Pons (tissue), 1 donor: ENCODE results near the gene ITGB8.

Source experiments
- DNase-seq: peaks from one replicate; pipeline ENCODE4 v3.0.0-alpha.2; 2016; ENCODE audit warnings: low spot score

The ITGB8 gene

GRCh38 chr7:20424500-20424899 is 93.8 kb downstream of the ITGB8 start:
- no peak for DNase-seq

DNA sequence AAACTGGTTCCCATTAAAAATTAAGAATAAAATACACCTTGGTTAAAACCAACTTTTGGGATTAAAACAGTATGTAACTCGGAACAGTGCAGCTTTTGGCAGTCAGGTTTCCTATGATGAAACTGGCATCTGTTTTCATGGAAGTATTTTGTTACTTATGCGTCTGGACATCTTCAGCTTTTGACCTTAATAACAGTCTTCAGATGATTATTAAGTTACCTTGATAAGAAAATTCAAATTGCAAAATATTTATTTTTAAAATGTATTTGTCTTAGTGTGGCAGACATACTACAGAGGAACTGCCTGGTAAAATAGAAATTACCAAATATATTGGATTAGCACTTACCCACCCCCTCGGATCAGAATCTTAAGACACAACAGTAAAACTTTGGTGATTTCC is 100.0 kb downstream of the ITGB8 start:
- DNase-seq, result no peak

DNA sequence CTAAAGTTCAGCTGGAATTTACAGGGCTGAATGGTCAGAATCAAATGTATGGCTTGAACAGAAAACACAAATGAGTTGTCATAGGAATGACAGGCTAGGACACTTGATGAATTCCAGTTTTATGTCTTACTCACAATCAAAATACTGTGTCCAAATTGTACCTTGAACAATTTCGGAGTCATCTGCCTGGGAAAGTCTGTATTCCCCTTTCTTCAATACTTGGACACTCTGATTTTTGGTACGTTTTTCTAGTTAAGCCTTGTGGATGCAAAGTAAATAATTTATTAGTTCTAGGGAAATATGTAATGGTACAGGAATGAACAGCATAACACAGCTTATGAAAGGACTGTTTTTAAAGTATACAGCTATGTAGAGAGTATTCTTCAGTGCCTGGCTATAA is 100.4 kb downstream of the ITGB8 start:
- DNase-seq, result no peak

DNA sequence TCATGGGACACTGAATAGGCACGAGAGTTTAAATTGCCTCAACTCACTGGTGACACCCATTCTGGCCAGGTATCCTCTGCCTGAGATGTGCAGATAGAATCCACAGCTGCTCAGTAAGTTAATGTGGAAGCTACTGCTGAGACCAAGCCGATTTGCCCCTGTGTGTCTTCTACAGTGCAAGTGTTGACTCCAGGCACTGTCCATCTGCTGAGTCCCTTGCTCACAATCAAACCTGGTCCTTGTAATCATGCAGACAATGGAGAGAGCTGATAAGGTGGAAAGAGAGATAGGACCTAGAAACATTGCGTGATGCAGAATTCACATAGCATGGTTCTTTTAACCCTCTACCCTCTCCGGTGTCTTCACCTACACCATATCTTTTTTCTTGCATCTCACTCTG is 101.4 kb downstream of the ITGB8 start:
- no peak for DNase-seq

DNA sequence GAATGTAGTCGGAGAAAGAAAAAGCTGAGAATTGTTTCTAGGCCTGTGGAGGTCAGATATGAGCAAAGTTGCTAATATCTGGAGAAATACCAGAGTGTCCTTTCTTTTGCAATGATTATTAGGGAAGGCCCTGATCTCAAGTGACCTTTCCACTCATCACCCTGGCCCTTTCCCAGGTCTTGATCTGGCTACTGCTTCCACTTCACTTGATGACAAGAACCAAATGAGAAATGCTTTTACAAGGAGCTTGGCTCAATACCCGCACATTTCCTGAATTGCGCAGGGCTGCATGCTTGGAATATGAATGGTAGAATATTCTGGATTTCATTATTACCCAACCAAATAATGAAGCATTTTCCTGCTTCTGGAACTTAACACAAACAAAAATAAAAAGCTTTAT is 104.6 kb downstream of the ITGB8 start:
- DNase-seq, result no peak

DNA sequence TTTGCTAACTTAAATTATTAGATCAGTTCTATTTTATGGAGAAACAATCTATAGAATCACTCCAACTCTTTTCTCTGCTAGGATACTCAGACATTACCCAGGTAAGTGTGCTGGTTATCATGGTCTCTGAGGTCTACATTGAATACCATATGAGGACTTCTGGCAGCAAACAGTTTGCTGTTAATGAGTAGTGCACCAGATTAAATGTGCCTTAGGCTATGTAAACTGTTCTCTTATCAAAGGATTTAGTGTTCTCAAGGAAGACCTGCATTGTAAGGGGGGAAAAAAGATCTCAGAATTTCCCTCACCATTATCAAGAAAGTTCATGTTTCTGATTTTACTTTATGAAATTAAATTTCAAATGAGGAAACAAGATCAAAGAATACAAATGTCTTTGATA is 107.5 kb downstream of the ITGB8 start:
- DNase-seq, result no peak

DNA sequence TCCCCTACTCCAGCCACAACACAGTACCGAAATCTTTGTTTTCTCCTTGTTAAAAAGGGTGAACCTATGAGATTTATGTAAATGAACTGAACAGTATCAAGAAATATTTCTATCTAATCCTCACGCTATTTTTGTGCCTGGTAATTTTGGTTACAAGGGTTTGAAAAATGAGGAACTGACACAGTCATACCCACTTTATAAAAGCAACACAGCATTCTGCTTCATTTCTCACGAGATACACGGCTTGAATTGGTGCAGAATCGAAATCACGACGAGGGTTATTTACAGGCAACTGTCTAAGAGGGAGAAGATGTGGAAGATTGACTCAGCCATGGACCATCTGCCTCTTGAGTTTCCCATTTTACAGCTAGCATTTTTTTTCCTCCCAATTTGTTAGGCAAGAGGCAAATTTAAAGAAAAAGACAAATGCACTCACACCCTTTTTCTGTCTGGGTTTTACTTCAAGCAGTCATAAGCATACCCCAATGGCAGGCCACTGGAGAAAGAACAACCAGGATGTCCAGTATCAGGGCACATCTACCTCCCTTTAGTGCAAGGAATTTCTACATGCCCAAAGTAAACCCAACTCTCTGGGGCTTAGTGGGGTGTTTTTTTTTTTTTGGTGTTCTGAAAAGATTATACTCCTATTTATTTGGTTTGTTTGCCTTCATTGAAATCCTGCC is 108.1 kb downstream of the ITGB8 start:
- DNase-seq, result peak; percentile 3

DNA sequence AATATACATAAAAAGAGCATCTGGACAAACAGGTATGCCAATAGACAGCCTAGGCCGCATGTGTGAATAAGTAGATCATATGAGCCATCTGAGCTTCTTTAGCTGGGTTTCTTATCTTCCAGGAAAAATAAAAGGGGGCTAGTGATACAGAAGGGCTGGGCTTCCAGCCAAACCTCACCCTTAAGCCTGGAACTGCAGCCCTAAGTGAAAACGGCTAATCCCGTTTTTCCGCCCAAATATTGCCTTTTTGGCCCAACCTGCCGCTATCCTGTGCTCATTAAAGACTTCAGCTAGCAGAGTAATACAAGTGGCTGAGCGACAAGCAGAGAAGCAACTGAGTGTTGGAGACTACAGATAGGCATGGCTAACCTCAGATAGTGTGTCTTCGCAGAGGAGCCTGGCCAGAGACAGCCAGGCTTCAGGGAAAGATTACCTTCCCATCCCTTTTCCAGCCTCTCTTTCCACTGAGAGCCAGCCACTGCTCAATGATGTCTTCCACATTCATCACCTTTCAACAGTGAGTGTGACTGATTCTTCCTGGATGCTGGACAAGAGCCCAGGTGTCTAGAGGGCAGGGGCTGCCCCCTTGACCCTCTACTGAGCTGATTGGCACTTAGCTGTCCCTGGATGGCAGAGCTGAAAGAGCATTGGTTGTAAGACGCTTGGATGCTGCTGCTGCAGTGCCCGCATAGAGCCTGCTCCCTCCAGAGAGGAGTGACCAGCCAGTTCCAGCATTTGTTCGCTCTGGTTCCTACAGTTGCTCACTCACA is 108.9 kb downstream of the ITGB8 start:
- no peak for DNase-seq

DNA sequence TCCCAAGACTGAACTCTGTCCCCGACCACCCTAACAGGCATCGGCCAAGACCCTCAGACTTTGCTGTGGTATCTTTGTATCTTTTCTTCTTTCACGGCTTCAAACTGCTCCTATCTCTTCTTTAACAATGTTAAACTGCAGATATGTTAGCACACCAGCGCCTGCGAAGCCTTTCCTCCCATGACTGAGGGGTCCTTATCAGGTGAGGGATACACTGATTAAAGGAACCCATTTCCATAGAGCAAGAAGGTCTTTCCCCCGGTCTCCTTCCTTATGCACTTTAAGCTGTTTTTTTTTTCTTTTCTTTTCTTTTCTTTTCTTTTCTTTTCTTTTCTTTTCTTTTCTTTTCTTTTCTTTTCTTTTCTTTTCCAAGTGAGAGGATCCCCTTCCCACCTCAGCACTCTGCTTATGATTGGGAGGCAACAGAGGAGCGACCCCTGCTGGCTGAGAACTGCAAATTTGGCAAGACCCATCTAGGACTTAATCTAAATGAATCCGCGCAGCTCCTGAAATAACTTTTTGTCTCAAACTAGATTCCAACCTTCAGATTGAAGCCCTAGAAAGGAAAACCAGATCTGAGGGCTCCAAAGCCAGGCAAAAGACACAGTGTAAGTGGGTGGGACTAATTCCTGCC is 109.9 kb downstream of the ITGB8 start:
- DNase-seq, result peak; percentile 9

DNA sequence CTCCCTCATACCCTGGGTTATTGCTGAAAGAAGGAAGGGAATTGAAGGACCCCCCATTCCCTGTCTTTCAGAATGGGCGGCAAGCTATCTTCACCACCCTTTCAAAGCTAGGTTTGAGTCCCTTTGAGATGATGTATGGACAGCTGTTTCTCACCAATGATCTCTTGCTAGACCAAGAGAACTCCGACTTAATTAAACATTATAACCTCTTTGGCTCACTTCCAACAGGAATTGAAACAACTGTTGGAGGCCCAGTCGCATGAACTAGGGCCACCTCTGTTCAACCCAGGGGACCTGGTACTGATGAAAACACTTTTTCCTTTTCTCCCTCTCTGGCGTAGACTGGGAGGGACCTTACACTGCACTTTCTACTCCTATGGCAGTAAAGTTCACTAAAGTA is 110.6 kb downstream of the ITGB8 start:
- DNase-seq, result no peak

DNA sequence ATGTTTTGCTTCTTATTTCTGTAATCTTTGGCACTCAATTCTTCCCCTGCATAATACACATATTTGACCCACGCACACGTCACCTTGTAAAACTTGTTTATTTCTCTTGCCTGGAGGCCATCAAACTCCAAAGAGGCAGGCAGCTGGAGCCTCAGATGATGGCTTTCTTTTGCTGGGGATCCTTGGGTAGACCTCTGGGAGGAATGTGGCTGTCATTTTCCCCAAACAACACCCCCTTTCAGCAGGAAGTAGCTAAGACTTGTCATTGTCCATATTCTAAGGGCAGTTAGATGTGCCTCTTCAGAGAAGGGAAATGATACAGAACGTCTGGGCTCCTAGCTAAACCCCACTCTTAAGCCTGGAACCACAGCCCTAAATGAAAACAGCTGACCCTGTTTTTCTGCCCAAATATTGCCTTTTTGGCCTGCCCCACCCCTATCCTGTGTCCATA is 111.3 kb downstream of the ITGB8 start:
- DNase-seq, result no peak

GRCh38 chr7:20442951-20443350 is 112.3 kb downstream of the ITGB8 start:
- DNase-seq, result no peak

- DNase-seq, result no peak
Observed at GRCh38 chr7:20444030-20444800, 113.5 kb downstream of the ITGB8 start.

DNA sequence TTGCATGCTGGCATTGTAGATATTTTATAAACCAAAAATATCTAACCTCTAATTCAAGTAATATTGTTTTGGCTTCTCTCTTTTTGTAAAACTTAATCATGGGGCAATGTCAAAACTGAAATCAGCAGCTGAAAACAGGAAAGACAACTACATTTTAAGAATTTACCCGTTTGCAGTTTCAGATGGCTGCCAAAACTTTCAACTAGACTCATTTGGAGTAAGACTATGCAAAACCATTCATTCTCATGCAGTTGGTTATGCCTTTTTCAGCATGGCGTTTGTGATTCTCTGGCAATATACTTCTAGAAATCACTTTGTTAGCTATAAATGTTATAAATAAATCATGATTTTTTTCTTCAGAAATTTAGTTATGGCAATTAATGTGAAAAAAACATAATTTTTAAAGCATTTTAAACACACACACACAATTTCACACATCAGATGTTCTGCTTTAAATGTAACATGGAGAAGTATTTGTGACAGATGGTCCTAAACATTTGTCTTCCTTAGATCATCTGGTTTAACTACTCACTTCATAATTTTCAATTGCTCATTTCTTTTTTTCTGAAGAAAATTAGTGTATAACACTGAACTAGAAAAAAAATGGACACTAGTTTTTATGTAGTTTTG is 116.4 kb downstream of the ITGB8 start:
- no peak for DNase-seq

DNA sequence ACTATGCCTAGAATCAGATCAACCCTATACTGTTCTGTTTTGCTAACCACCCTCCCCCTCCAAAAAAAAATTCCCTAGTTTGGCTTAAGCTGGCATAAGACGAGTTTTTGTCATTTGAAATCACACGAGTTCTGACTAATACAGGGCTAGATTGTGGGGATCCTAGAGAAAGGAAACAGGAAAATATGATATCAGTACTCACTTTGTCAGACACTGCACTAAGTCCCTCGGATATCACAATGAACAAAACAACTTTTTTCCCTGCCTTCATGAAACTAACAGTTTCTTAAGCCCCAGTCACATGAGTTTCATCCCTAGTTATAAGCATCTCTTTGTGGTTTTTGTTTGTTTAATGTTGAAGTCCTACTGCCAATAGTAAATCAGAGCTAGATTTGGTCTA is 118.5 kb downstream of the ITGB8 start:
- DNase-seq, result no peak

DNA sequence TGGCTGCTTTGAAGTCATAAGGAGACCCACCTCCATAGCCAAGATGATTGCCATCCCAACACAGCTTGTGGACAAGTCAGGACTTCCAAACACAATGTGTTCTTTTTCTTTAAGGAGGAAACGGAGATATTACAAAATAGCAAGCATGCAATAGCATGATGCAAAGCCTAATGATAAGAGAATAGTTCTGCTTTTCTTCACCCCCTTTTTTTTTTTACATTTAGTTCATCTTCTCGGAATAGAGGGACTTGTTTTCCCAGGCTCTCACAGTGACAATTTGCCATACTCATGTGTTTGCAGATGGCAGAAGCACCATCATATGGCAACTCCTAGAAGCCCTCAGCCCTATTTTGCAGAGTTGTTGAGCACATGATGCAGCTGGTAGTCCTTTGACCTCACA is 119.8 kb downstream of the ITGB8 start:
- no peak for DNase-seq

DNA sequence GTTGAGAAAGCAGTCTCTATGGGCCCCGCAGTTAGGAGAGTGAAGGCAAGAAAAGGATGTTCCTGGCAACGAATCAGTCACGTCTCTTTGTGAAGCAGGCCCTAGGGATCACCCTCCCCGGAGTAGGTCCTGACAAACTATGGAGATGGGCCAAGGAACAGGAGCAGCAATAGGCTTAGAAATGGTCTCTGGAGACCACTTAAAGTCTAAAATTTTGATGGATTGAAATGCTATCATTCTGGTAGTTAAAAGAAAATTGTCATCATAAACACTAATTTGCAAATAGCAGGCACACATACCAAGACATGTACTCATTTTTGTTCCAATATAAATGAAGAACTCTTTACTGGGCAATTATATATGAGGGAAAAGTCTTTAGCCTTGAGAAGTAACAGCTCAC is 123.5 kb downstream of the ITGB8 start:
- no peak for DNase-seq

- no peak for DNase-seq
Observed at GRCh38 chr7:20456701-20457100, 126.0 kb downstream of the ITGB8 start.

DNA sequence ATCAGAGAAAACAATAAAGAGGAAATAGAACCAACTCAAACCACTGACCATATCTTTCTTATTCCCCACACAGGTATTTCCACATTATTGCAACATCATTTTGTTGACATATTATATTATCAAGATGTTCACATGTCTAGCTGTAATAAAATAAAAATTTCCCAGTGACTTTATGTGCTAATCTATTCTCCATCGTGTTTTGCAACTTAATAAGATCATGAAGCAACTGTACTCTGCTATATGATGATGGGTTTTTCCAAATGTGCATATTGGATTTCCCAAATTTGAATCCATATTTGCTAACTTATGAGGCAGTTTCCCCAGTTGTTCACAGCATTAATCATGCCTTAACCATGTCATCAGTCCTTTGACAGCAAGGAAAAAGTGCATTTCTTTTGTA is 127.8 kb downstream of the ITGB8 start:
- DNase-seq, result no peak

DNA sequence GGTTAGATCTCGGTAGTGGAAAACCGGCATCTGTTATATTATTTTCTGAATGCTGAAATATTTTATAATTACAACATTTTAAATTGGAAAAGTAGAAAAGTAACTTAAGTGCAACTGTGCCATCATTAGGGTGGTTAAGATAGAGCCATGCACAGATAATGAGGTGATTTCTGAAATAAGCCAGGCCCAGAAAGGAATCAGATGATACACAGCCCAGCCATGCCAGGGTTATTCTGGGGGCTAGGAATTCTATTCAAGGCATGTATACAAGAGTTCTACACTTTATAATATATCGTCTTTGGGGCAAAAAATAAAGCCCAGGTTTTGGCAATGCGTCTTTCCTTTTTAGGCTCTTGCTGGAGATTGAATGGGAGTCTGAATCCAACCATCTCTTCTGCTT is 128.7 kb downstream of the ITGB8 start:
- no peak for DNase-seq

DNA sequence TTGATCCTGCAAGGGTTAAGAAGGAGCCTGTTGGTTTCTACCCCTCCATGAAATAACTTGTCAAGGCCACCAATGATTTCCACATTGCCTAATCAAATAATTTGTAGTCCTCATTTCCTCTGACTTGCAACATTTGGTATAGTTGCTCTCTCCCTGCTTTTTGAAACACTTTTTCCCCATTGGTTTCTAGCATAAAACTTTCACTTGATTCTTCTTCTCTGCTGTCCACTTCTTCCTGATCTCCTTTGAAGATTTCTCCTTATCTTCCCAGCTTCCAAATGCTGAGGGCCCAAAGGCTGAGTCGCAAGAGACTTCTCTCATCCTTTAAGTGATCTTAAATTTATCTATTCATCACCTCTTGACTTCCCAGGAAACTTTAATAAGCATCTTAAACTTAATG is 134.2 kb downstream of the ITGB8 start:
- DNase-seq, result no peak
